SK-N-SH treated with all-trans-retinoic acid at 6 μM for 48 hours (cell line): ENCODE measurements around the gene RBM47.

Experiments used
- ATAC-seq: fragments of 200-7000 bp; cut with Tn5 transposase; 3 replicates; pipeline ENCODE4 v1.9.1; 2020; ENCODE audit warnings: mild to moderate bottlenecking, moderate library complexity
- ARNTL ChIP-seq: fragments of 450-650 bp; formaldehyde crosslinking; IDR thresholded peaks from 2 replicates; pipeline ENCODE4 v1.5.0; 2020; ENCODE audit warnings: low read depth, mild to moderate bottlenecking, moderate library complexity, borderline replicate concordance
- BACH2 ChIP-seq: fragments of 250-450 bp; sonication (Bioruptor Pico); IDR thresholded peaks from 2 replicates; pipeline ENCODE4 v1.9.0; 2021; ENCODE audit warnings: mild to moderate bottlenecking, borderline replicate concordance
- CSDC2 ChIP-seq: fragments of 250-450 bp; sonication (Bioruptor Pico); IDR thresholded peaks from 2 replicates; pipeline ENCODE4 v1.5.0; 2020; ENCODE audit warnings: mild to moderate bottlenecking, moderate library complexity
- CSRNP3 ChIP-seq: fragments of 250-450 bp; sonication (Bioruptor Pico); IDR thresholded peaks from 2 replicates; pipeline ENCODE4 v1.5.1; 2021; ENCODE audit warnings: mild to moderate bottlenecking, moderate library complexity
- ESRRG ChIP-seq: fragments of 250-450 bp; sonication (Bioruptor Pico); IDR thresholded peaks from 2 replicates; pipeline ENCODE4 v1.6.1; 2021; ENCODE audit warnings: mild to moderate bottlenecking
- GLIS3 ChIP-seq: fragments of 250-450 bp; sonication (Bioruptor Pico); IDR thresholded peaks from 2 replicates; pipeline ENCODE4 v1.5.0; 2020; ENCODE audit warnings: mild to moderate bottlenecking, moderate library complexity
- ISL1 ChIP-seq: fragments of 250-450 bp; sonication (Bioruptor Pico); IDR thresholded peaks from 2 replicates; pipeline ENCODE4 v2.1.2; 2022; ENCODE audit warnings: mild to moderate bottlenecking, moderate library complexity
- OSR1 ChIP-seq: fragments of 250-450 bp; sonication (Bioruptor Pico); IDR thresholded peaks from 2 replicates; pipeline ENCODE4 v1.8.0; 2022; ENCODE audit warnings: moderate library complexity, mild to moderate bottlenecking, inconsistent platforms
- PPARA ChIP-seq: fragments of 250-450 bp; sonication (Bioruptor Pico); IDR thresholded peaks from 2 replicates; pipeline ENCODE4 v1.5.0; 2020; ENCODE audit warnings: mild to moderate bottlenecking, borderline replicate concordance
- RARB ChIP-seq: fragments of 250-450 bp; sonication (Bioruptor Pico); IDR thresholded peaks from 2 replicates; pipeline ENCODE4 v1.8.0; 2021; ENCODE audit warnings: mild to moderate bottlenecking, moderate library complexity
- TCF4 ChIP-seq: fragments of 250-450 bp; sonication (Bioruptor Pico); IDR thresholded peaks from 2 replicates; pipeline ENCODE4 v1.8.0; 2021; ENCODE audit warnings: mild to moderate bottlenecking, moderate library complexity, borderline replicate concordance
- ZC3H10 ChIP-seq: fragments of 250-450 bp; sonication (Bioruptor Pico); IDR thresholded peaks from 2 replicates; pipeline ENCODE4 v1.5.1; 2021; ENCODE audit warnings: mild to moderate bottlenecking, moderate library complexity
- ZFP3 ChIP-seq: fragments of 250-450 bp; sonication (Bioruptor Pico); IDR thresholded peaks from 2 replicates; pipeline ENCODE4 v1.5.0; 2020; ENCODE audit warnings: mild to moderate bottlenecking, moderate library complexity
- ZFP30 ChIP-seq: fragments of 450-650 bp; formaldehyde crosslinking; IDR thresholded peaks from 2 replicates; pipeline ENCODE4 v1.5.0; 2022; ENCODE audit warnings: mild to moderate bottlenecking, moderate library complexity
- ZNF565 ChIP-seq: fragments of 450-650 bp; formaldehyde crosslinking; conservative IDR thresholded peaks from 2 replicates; pipeline ENCODE4 v1.5.0; 2020; ENCODE audit warnings: low read depth, mild to moderate bottlenecking, moderate library complexity
- ZNF70 ChIP-seq: fragments of 450-650 bp; formaldehyde crosslinking; IDR thresholded peaks from 2 replicates; pipeline ENCODE4 v1.5.0; 2020; ENCODE audit warnings: mild to moderate bottlenecking, moderate library complexity
- ZNF8 ChIP-seq: fragments of 450-650 bp; formaldehyde crosslinking; IDR thresholded peaks from 2 replicates; pipeline ENCODE4 v1.5.0; 2020; ENCODE audit warnings: mild to moderate bottlenecking, moderate library complexity
- TF ChIP-seq, protein P1 (sequence below): fragments of 250-450 bp; sonication (Bioruptor Pico); IDR thresholded peaks from 2 replicates; pipeline ENCODE4 v1.5.1; 2020; ENCODE audit warnings: low read depth, mild to moderate bottlenecking, moderate library complexity
- TF ChIP-seq, protein P2 (sequence below): fragments of 250-450 bp; sonication (Bioruptor Pico); IDR thresholded peaks from 2 replicates; pipeline ENCODE4 v1.8.0; 2021; ENCODE audit warnings: low read depth, mild to moderate bottlenecking, moderate library complexity, borderline replicate concordance
- TF ChIP-seq, protein P3 (sequence below): fragments of 250-450 bp; sonication (Bioruptor Pico); IDR thresholded peaks from 2 replicates; pipeline ENCODE4 v1.5.0; 2020; ENCODE audit warnings: mild to moderate bottlenecking, moderate library complexity

The RBM47 gene

GRCh38 chr4:40481977-40482376 lies 147.7 kb downstream of the RBM47 start:
- ATAC-seq = no peak

GRCh38 chr4:40480291-40480690 lies 149.4 kb downstream of the RBM47 start:
- ATAC-seq = no peak
- TF ChIP-seq ZNF70 (CRISPR knock-in tag) (no peak), ZNF8 (CRISPR knock-in tag) (no peak), ZFP30 (no peak), CSRNP3 (CRISPR knock-in tag) (no peak), GLIS3 (CRISPR knock-in tag) (no peak), PPARA (CRISPR knock-in tag) (no peak), ARNTL (CRISPR knock-in tag) (no peak)
- TF ChIP-seq, protein P1, sequence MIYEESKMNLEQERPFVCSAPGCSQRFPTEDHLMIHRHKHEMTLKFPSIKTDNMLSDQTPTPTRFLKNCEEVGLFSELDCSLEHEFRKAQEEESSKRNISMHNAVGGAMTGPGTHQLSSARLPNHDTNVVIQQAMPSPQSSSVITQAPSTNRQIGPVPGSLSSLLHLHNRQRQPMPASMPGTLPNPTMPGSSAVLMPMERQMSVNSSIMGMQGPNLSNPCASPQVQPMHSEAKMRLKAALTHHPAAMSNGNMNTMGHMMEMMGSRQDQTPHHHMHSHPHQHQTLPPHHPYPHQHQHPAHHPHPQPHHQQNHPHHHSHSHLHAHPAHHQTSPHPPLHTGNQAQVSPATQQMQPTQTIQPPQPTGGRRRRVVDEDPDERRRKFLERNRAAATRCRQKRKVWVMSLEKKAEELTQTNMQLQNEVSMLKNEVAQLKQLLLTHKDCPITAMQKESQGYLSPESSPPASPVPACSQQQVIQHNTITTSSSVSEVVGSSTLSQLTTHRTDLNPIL (CRISPR knock-in tag) = no peak

More at GRCh38 chr4:40481977-40482376, 147.7 kb downstream of the RBM47 start:
- TF ChIP-seq, protein P2, sequence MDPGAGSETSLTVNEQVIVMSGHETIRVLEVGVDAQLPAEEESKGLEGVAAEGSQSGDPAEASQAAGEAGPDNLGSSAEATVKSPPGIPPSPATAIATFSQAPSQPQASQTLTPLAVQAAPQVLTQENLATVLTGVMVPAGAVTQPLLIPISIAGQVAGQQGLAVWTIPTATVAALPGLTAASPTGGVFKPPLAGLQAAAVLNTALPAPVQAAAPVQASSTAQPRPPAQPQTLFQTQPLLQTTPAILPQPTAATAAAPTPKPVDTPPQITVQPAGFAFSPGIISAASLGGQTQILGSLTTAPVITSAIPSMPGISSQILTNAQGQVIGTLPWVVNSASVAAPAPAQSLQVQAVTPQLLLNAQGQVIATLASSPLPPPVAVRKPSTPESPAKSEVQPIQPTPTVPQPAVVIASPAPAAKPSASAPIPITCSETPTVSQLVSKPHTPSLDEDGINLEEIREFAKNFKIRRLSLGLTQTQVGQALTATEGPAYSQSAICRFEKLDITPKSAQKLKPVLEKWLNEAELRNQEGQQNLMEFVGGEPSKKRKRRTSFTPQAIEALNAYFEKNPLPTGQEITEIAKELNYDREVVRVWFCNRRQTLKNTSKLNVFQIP (CRISPR knock-in tag) = no peak
- no peak for TF ChIP-seq RARB (CRISPR knock-in tag)
- no peak for TF ChIP-seq ZNF565 (CRISPR knock-in tag)
- no peak for TF ChIP-seq PPARA (CRISPR knock-in tag)
- no peak for TF ChIP-seq ESRRG (CRISPR knock-in tag)
- no peak for TF ChIP-seq ISL1 (CRISPR knock-in tag)
- no peak for TF ChIP-seq BACH2 (CRISPR knock-in tag)
- TF ChIP-seq ZNF70 (CRISPR knock-in tag) = no peak
- TF ChIP-seq, protein P3, sequence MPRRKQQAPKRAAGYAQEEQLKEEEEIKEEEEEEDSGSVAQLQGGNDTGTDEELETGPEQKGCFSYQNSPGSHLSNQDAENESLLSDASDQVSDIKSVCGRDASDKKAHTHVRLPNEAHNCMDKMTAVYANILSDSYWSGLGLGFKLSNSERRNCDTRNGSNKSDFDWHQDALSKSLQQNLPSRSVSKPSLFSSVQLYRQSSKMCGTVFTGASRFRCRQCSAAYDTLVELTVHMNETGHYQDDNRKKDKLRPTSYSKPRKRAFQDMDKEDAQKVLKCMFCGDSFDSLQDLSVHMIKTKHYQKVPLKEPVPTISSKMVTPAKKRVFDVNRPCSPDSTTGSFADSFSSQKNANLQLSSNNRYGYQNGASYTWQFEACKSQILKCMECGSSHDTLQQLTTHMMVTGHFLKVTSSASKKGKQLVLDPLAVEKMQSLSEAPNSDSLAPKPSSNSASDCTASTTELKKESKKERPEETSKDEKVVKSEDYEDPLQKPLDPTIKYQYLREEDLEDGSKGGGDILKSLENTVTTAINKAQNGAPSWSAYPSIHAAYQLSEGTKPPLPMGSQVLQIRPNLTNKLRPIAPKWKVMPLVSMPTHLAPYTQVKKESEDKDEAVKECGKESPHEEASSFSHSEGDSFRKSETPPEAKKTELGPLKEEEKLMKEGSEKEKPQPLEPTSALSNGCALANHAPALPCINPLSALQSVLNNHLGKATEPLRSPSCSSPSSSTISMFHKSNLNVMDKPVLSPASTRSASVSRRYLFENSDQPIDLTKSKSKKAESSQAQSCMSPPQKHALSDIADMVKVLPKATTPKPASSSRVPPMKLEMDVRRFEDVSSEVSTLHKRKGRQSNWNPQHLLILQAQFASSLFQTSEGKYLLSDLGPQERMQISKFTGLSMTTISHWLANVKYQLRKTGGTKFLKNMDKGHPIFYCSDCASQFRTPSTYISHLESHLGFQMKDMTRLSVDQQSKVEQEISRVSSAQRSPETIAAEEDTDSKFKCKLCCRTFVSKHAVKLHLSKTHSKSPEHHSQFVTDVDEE = no peak
- no peak for TF ChIP-seq CSRNP3 (CRISPR knock-in tag)
- TF ChIP-seq TCF4 = no peak
- no peak for TF ChIP-seq ZFP30

GRCh38 chr4:40479378-40479777 lies 150.3 kb downstream of the RBM47 start:
- ATAC-seq = no peak
- TF ChIP-seq OSR1 (CRISPR knock-in tag) (no peak), ZFP30 (no peak), ZFP3 (CRISPR knock-in tag) (no peak), ZC3H10 (CRISPR knock-in tag) (no peak), ESRRG (CRISPR knock-in tag) (no peak), ARNTL (CRISPR knock-in tag) (no peak), CSDC2 (CRISPR knock-in tag) (no peak), ZNF565 (CRISPR knock-in tag) (no peak), ZNF70 (CRISPR knock-in tag) (no peak), RARB (CRISPR knock-in tag) (no peak)
- TF ChIP-seq, protein P2 (CRISPR knock-in tag) = no peak
- TF ChIP-seq, protein P3 = no peak
- TF ChIP-seq, protein P1 (CRISPR knock-in tag) = no peak
